Stimulated activated CD8-positive, alpha-beta memory T cell treated with anti-CD3 and anti-CD28 coated beads, Interleukin-12 subunit alpha, Interleukin-12 subunit beta, amount 100 ng/mL, for 24 hours (primary cell): Measurements from ENCODE around the gene SLC30A1.
"Not testable (repeated sequence)": the region's sequence is repeated elsewhere in the genome, so short reads cannot be mapped to it uniquely, and the experiment has no call there.

Experiments
- DNase-seq: peaks from one replicate; pipeline ENCODE4 v3.0.0-alpha.2; 2020; ENCODE audit errors: extremely low read depth

Gene SLC30A1

GRCh38 chr1:211583011-211583992, 4.3 kb upstream of the SLC30A1 start:
- DNase-seq: no peak

DNA sequence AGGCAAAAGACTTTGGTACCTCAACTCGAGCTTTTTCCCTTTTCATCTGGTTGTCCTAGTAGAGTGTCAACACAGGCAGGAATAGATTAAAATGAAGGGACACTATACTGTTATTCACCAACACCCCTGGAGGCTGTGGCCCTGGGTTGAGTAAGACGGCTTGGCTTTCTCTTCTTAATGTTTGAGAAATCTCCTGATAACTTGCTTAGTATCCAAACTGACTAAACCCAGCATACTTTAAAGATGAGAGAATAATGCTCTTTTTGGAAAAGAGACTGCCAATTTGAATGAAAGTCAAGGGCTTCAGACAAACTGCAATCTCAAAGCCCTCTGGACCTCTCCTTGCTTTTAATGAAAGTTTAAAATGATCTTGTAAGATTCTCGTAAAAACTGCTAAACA, 2.6 kb upstream of the SLC30A1 start:
- no peak for DNase-seq

DNA sequence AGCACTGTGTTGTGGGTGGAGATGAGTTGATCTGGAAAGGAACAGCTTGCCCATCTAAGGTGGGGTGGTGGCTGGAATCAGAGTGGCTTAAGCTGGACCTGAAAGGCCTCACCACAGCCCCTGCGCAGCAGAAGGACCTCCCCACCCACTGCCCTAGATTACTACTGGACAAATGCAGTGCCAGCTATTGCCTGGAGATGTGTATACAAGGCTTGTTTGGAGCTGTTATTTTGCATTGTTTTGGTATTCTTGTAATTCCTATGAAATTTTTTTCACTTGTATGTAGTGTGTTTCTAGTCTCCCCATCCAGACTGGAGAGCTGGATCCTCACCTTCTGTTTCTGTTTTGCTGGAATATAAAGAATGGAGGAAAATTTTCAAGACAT, 1.3 kb upstream of the SLC30A1 start:
- DNase-seq: no peak

DNA sequence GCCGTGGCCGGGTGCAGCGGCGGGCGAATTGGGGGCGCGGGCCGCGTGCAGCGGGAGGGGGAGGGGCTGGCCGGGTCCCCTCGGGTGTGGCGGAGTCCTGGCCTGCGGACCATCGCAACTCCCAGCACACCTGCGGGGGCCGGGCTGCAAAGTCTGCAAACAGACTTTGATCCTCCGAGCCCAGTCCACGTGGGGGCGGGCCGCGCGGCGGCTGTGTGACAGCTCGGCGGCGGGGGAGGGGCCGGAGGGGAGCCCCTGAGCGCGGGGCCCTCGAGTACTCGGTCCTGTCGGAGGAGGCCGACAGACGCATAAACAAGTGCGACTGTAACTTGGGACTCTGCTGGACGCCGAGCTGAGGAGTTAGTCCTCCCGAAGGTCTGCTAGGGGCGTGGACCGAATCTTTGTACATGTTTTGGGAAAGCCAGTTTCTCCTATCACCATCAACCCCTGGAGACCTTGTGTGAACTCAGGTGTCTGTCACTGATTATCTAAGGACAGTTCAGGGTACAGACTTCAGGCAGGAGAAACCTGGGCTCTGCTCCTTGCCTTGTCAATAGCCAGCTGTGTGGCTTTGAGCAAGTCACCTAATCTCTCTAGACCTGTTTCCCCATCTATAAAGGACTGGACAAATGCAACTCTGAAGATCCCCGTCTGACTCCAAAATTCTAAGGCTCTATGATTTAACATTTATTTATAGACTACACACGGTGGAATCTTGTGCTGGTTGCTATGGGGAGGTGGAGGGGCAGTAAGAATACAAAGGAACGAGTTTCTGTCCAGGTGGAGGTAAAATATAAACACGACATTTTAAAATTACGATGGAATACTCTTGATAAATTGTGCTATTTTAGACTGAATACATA, 710 bp upstream of the SLC30A1 start:
- DNase-seq: no peak

DNA sequence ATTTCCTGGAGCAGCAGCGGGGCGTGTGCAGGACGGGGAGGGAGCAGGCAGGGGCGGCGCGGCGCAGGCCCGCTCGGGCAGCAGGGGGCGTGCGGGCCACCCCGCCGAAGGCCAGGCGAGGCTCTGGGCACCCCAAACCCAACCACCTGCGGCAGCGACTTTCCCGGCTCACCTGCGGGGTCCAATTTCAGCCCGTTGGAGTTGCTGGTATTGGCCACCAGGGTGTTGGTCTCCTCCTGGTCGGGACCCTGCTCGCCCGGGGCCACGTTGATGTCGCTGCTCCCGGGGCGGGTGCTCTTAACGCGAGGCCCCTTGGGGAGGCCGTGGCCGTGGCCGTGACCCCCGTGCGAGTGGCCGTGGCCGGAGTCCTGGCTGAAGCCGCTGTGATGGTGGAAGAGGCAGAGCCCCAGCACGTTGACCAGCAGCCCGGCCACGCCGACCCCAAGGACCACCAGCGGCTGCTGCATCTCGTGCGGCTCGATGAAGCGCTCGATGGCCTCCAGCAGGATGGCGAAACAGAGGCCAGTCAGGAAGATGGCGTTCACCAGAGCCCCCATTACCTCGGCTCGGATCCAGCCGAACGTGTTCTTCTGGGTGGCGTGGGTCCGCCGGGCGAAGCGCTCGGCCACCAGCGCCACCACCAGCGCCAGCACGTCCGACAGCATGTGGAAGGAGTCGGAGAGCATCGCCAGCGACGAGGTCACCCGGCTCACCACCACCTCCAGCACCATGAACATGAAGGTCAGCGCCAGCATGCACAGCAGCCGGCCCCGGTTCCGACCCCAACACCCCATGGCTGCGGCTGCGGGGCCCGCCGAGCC, 932 bp downstream of the SLC30A1 start:
- peak; percentile 50 for DNase-seq

- DNase-seq: no peak
These were observed 1.6 kb downstream of the SLC30A1 start for GRCh38 chr1:211577277-211577818.

DNA sequence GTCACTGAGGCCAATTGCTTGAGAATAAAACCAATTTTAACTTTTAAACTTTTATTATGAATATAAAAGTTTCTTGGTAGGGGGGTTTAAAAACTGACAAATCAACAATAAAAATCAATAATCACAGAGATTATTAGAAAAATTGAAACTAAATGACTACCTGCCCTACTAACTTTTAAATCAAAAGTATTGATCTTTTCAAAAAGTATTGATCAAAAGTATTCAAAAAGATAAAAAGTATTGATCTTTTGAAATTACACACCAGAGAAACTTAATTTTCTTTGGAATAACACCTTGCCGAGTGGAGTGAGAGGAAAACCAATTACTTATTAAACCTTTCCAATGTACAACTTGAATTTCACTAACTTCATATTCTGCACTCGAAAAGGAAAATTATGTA, 2.2 kb downstream of the SLC30A1 start:
- no peak for DNase-seq

GRCh38 chr1:211574705-211575104, 4.3 kb downstream of the SLC30A1 start:
- DNase-seq: no peak

- no peak for DNase-seq
These were observed 7.0 kb downstream of the SLC30A1 start for GRCh38 chr1:211571998-211572397.

DNA sequence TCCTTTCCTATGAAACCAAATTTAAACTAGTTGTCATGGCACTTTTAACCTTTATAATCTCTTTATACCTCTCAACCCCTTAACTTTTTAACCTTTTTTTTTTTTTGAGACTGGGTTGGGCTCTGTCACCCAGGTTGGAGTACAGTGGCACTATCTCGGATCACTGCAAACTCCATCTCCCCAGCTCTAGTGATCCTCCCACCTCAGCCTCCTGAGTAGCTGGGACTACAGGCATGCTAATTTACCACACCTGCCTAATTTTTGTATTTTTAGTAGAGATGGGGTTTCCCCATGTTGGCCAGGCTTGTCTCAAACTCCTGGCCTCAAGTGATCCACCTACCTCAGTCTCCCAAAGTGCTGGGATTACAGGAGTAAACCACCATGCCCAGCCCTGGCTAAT, 8.6 kb downstream of the SLC30A1 start:
- not testable (repeated sequence) for DNase-seq

DNA sequence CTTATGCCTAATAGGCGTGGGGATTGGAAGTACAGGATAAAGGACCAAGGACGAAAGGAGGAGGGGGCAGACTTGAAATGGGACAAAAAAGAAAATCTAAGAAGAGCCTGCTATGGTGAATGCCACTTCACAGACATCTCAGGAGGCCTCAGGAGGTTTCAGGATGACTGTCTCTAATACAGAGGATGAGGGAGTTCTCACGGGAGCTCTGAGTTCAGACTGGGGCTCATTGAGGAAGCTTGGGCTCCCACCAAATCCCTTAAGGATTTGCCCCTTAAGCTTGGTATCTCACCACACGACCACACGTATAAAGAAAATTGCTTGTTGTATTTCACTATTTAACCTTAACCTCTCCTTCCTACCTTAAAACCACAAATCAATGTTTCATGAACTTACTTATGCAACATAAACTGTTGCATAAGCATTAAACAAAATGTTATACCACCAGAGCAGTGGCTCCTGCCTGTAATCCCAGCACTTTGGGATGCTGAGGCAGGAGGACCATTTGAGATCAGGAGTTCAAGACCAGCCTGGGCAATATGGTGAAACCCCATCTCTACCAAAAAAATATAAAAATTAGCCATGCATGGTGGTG, 12.4 kb downstream of the SLC30A1 start:
- DNase-seq: no peak

- no peak for DNase-seq
These were observed 14.9 kb downstream of the SLC30A1 start for GRCh38 chr1:211564084-211564483.

DNA sequence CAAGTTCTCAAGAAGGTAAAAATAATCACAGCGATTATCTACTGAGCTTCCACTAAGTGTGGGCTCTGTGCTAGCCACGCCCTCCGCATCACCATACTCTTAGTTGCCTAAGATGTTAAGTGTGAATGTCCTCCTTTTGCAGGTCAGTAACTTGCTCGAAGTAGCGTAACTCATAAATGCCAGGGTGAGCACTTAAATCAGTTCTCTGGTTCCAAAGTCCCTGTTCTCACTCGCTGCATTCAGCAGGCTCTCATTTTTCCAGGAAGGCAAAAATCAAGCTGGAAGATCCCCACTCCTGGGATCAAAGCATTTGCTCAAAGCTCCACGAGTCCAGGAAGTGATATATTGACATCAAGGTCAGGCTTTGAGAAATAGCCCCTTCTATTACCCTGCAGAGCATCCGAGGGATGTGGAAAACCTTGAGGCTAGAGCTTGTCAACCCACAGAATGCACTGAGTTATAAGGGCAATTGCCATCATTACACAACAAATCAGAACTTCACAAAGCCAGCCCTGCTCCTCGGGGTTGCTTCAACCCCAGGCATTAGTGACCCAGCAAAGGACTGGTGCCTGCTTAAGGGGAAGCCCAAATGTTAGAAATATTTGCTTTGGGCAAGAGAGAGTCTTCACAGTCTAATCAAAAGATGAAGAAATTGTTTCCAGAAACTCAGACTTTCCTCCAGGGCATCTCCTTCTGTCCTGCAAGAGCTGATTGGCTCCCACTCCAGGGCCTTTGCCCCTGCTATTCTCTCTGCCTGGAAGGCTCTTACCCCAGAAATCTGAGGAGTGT, 19.5 kb downstream of the SLC30A1 start:
- no peak for DNase-seq

- no peak for DNase-seq
These were observed 20.9 kb downstream of the SLC30A1 start for GRCh38 chr1:211557894-211558625.

- no peak for DNase-seq
These were observed 25.4 kb downstream of the SLC30A1 start for GRCh38 chr1:211553549-211553948.

DNA sequence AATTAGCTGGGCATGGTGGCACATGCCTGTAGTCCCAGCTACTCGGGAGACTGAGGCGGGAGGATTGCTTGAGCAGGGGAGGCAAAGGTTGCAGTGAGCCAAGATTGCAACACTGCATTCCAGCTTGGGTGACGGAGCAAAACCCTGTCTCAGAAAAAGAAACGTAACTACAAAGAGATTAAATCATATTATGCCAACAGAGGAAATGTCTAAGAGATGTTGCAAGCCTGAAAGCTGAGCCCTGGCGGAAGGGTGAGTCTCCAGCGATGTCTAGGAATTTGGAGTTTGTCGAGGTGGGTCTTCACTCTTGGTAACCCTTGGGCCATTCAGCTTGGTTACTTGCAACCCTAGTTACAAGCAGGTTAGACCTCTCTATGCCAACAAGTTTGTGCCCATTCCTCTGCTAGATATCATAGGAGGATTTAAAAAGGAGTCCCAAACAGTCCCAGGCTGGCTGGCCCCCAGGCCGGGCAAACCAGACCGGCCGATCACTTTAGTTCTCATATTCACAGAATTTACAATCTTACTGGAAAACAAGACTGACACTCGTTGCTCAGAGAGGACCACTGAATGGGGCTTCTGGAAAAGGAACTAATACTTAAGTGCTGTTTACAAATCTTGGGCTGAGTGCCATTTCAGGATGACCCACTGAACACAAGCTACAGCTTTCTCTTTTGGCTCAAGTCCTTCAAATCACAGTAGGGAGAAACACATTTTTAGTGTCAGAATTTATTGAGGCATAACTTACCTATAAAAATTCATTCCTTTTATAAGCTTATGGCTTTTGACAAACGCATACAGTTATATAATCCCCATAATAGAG, 27.1 kb downstream of the SLC30A1 start:
- DNase-seq: no peak

DNA sequence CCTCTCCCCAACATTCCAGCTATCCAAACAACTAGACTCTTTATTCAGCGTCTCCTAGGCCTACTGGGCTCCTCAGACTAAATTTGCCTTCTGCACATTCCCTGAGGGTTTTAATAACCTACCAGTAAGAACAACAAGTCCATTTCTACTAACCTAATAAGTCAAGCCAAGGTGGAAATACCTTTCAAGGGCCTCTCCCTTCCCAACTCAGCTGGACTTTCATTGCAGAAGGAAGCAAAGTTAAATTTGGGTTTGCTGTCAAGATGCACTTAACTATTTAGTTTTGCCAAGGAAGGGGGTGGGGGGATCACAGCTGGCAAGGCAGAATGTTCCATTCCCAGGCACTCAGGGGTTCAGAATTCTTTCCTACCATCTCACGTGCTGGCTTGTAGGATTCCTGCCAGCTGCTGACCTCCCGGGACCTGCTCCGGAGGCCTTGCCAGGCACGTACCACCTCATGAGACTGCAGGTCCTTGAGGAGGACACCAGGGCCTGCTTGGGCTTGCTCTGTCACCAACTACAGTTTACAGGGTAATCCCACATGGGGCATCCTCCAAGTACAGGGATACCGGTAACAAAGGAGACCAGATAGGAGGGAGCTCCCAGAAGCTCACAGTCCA, 29.8 kb downstream of the SLC30A1 start:
- DNase-seq: no peak
